Upper lobe of left lung (tissue), 4 donors: ENCODE data around the gene MVB12B.

Experiments used
- CTCF ChIP-seq, 6 experiments: fragments of 450-650 bp in 4 of 6; fragments of 200-600 bp in 2 of 6; sonication (generic) in 2 of 6; IDR thresholded peaks; one replicate each; pipeline ENCODE4 v1.5.1; 2016 to 2019; ENCODE audit warnings: antibody characterized with exemption in 6 of 6
- EP300 ChIP-seq, 4 donors: sonication (generic); formaldehyde crosslinking; IDR thresholded peaks; one replicate each; pipeline ENCODE4 v1.5.1; 2017; ENCODE audit warnings: antibody characterized with exemption in 4 of 4, control low read depth in 2 of 4
- POLR2A ChIP-seq, 4 donors: fragments of 450-650 bp; IDR thresholded peaks; one replicate each; pipeline ENCODE4 v1.5.1; 2016 to 2017; ENCODE audit warnings: antibody characterized with exemption in 4 of 4, mild to moderate bottlenecking in 2 of 4
- POLR2AphosphoS5 ChIP-seq, 2 donors: sonication (generic); formaldehyde crosslinking; IDR thresholded peaks; one replicate each; pipeline ENCODE4 v1.5.1; 2017; ENCODE audit warnings: antibody characterized with exemption in 2 of 2

GRCh38 chr9:126401107-126401506 lies 74.5 kb downstream of the MVB12B start:
- TF ChIP-seq CTCF (IDR thresholded peaks at IDR 0.05) (no peak), EP300 (IDR thresholded peaks at IDR 0.05) (no peak), POLR2A (IDR thresholded peaks at IDR 0.05) (no peak), POLR2AphosphoS5 (IDR thresholded peaks at IDR 0.05) (no peak)
